Sigmoid colon (tissue), 3 donors: ENCODE measurements around the gene ABHD8.

Experiments
- CTCF ChIP-seq, 4 experiments: fragments of 450-650 bp in 3 of 4; fragments of 200-600 bp in 1 of 4; IDR thresholded peaks; one replicate each; pipeline ENCODE4 v1.5.1; 2016 to 2019; ENCODE audit warnings: antibody characterized with exemption in 4 of 4, mild to moderate bottlenecking in 3 of 4, moderate library complexity in 2 of 4
- POLR2A ChIP-seq, 2 donors: fragments of 450-650 bp; IDR thresholded peaks; one replicate each; pipeline ENCODE4 v1.6.1; 2016; ENCODE audit warnings: antibody characterized with exemption in 2 of 2, mild to moderate bottlenecking in 2 of 2, moderate library complexity in 2 of 2

- TF ChIP-seq CTCF (IDR thresholded peaks at IDR 0.05) (no peak), POLR2A (IDR thresholded peaks at IDR 0.05) (no peak)
Observed at GRCh38 chr19:17246681-17247425, 56.4 kb downstream of the ABHD8 start.
